Panc1 (cell line): Measurements from ENCODE around the gene CNPPD1. TPM values are rescaled to one million over a fixed set of nuclear protein-coding genes. Genes with fewer than 3 reads are reported as not detected.

ENCODE experiments used
- ATAC-seq: fragments of 200-7000 bp; cut with Tn5 transposase; 2 replicates; pipeline ENCODE4 v1.9.1; 2020; ENCODE audit warnings: mild to moderate bottlenecking, moderate library complexity
- BruUV-seq: library from RNA; stranded (reverse); fragments of 400-500 nt; replicated peaks from 2 replicates; lab custom pipeline; 2021; lab: Mats Ljungman, UMichigan
- CTCF ChIA-PET: fragments of 300-600 bp; sonication (Branson Sonifier 250); formaldehyde crosslinking; loops from one replicate; lab custom pipeline; 2022; ENCODE audit warnings: antibody characterized with exemption; lab: Charles Lee
- POLR2A ChIA-PET: fragments of 300-600 bp; sonication (Branson Sonifier 250); formaldehyde crosslinking; loops from one replicate; lab custom pipeline; 2022; ENCODE audit warnings: antibody characterized with exemption; lab: Charles Lee
- DNase-seq: peaks from one replicate; pipeline ENCODE4 v3.0.0-alpha.2; 2010; ENCODE audit warnings: low read depth, low spot score
- H3K27ac ChIP-seq: 2 replicates; pipeline ENCODE4 v1.5.1; 2011; ENCODE audit warnings: mild to moderate bottlenecking, low read length, inconsistent platforms
- H3K27me3 ChIP-seq: fragments of 200-500 bp; sonication (Bioruptor generic); 2 replicates; pipeline ENCODE4 v1.6.0; 2014; ENCODE audit warnings: low read length, inconsistent platforms; ENCODE audit not compliant: control insufficient read depth, insufficient read depth
- H3K36me3 ChIP-seq: fragments of 200-500 bp; sonication (Bioruptor generic); 2 replicates; pipeline ENCODE4 v1.5.1; 2014; ENCODE audit warnings: inconsistent platforms, mild to moderate bottlenecking, low read length, moderate library complexity; ENCODE audit not compliant: control insufficient read depth, insufficient read depth
- H3K4me1 ChIP-seq: 2 replicates; pipeline ENCODE4 v1.5.1; 2011; ENCODE audit warnings: inconsistent platforms, mild to moderate bottlenecking, low read length, moderate library complexity; ENCODE audit not compliant: control insufficient read depth, insufficient read depth
- H3K4me3 ChIP-seq, 2 experiments: 2 replicates each; pipeline ENCODE4 v1.5.1; 2011 to 2012; ENCODE audit warnings: low read depth in 2 of 2, low read length in 2 of 2, mild to moderate bottlenecking in 2 of 2, inconsistent platforms in 1 of 2, moderate library complexity in 1 of 2
- H3K9me3 ChIP-seq: fragments of 200-500 bp; sonication (Bioruptor generic); 2 replicates; pipeline ENCODE4 v1.5.1; 2014; ENCODE audit warnings: low read depth, mild to moderate bottlenecking, inconsistent platforms, low read length, moderate library complexity; ENCODE audit not compliant: control insufficient read depth, insufficient read depth
- POLR2AphosphoS5 ChIP-seq: IDR thresholded peaks from 2 replicates; pipeline ENCODE4 v1.6.1; 2012; ENCODE audit warnings: mild to moderate bottlenecking, low read depth, low read length, moderate library complexity
- SIN3A ChIP-seq: IDR thresholded peaks from 2 replicates; pipeline ENCODE4 v1.6.1; 2012; ENCODE audit warnings: low read depth, mild to moderate bottlenecking, low read length, moderate library complexity, borderline replicate concordance; ENCODE audit not compliant: insufficient read depth
- TCF7L2 ChIP-seq: IDR thresholded peaks from 2 replicates; pipeline ENCODE4 v1.6.1; 2011; ENCODE audit warnings: mild to moderate bottlenecking, low read depth, low read length, inconsistent platforms
- in situ Hi-C: cut with HindIII; loops from 2 replicates; pipeline ENCODE4 v1.10.0; 2016; ENCODE audit warnings: low sequenced_read_pairs, low pct_unique_long_range_greater_than_20kb
- intact Hi-C: fragments of 100-400 bp; cut with micrococcal nuclease; formaldehyde crosslinking; loops from one replicate; pipeline ENCODE4 v1.10.0; 2022; ENCODE audit not compliant: unreplicated experiment
- total RNA-seq: library from RNA; stranded (reverse); gene quantifications from one replicate; pipeline ENCODE4 v1.2.1, GENCODE V29; 2021; ENCODE audit not compliant: unreplicated experiment
- TF ChIP-seq, protein P1 (sequence below), 2 experiments: IDR thresholded peaks; 2 replicates each; pipeline ENCODE4 v1.6.1; 2011 to 2012; ENCODE audit warnings: low read depth in 2 of 2, control low read depth in 1 of 2, low read length in 1 of 2, mild to moderate bottlenecking in 1 of 2, moderate library complexity in 1 of 2; ENCODE audit not compliant: insufficient read depth in 1 of 2
- TF ChIP-seq, protein P2 (sequence below): fragments of 450-650 bp; IDR thresholded peaks from 2 replicates; pipeline ENCODE4 v1.5.1; 2017; ENCODE audit warnings: mild to moderate bottlenecking

The CNPPD1 gene
- total RNA-seq, 1 experiment from 2014 or later: 55.7 TPM

DNA sequence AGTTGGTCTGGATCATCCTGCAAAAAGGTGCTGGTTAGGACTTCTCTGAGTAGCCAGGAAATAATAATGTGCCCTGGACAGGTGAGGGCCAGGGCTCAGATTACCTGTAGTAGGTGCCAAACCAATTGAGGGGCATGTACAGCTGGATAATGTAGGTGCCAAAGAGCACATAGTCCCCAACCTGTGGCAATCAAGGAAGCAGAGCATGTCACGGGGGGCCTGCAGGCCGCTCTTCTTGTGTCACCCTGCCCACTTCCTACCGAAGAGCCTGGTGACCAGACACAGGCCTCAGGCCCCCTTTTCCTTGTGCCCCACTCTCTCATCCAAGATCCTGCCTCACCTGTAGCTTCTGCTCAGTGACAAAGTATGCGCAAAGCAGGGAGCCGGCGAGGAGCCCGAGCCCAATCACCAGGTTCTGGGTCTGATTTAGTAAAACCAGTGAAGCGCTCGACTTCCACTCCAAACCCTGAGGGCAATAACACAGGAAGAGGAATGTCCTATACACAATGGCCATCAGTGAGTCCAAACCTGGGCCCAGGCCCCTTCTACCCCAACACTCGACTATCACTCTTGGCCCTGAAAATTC is 36.9 kb upstream of the CNPPD1 start:
- intact Hi-C loops: loop anchor here (10.0 kb wide), 1 partner anchor 49 kb away; the partner anchor contains the start of gene NHEJ1
- no peak for DNase-seq
- Histone ChIP-seq H3K27me3 (no peaks in the 10 kb centered on the region), H3K27ac (no peak overlapping the region), H3K9me3 (no peaks in the 10 kb centered on the region), H3K36me3 (0 out of 2 replicates have a peak, but pooled peaks cover 2% of the 10 kb centered on the region), H3K4me1 (peaks cover 5% of the 10 kb centered on the region; the same call in 1 of the 2 replicates), H3K4me3 (no peak overlapping the region)
- in situ Hi-C loops: no loop called here
- ChIA-PET CTCF (no interaction called here), POLR2A (no interaction called here)
- ATAC-seq: no peak
- TF ChIP-seq, protein P1, sequence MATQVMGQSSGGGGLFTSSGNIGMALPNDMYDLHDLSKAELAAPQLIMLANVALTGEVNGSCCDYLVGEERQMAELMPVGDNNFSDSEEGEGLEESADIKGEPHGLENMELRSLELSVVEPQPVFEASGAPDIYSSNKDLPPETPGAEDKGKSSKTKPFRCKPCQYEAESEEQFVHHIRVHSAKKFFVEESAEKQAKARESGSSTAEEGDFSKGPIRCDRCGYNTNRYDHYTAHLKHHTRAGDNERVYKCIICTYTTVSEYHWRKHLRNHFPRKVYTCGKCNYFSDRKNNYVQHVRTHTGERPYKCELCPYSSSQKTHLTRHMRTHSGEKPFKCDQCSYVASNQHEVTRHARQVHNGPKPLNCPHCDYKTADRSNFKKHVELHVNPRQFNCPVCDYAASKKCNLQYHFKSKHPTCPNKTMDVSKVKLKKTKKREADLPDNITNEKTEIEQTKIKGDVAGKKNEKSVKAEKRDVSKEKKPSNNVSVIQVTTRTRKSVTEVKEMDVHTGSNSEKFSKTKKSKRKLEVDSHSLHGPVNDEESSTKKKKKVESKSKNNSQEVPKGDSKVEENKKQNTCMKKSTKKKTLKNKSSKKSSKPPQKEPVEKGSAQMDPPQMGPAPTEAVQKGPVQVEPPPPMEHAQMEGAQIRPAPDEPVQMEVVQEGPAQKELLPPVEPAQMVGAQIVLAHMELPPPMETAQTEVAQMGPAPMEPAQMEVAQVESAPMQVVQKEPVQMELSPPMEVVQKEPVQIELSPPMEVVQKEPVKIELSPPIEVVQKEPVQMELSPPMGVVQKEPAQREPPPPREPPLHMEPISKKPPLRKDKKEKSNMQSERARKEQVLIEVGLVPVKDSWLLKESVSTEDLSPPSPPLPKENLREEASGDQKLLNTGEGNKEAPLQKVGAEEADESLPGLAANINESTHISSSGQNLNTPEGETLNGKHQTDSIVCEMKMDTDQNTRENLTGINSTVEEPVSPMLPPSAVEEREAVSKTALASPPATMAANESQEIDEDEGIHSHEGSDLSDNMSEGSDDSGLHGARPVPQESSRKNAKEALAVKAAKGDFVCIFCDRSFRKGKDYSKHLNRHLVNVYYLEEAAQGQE (IDR thresholded peaks at IDR 0.05; ENCODE audit: insufficient read depth in 1 of 2, low read depth in 2 of 2, low read length in 1 of 2): no peak
- no peak for TF ChIP-seq SIN3A
- no peak for TF ChIP-seq POLR2AphosphoS5
- no peak for TF ChIP-seq TCF7L2
- TF ChIP-seq, protein P2, sequence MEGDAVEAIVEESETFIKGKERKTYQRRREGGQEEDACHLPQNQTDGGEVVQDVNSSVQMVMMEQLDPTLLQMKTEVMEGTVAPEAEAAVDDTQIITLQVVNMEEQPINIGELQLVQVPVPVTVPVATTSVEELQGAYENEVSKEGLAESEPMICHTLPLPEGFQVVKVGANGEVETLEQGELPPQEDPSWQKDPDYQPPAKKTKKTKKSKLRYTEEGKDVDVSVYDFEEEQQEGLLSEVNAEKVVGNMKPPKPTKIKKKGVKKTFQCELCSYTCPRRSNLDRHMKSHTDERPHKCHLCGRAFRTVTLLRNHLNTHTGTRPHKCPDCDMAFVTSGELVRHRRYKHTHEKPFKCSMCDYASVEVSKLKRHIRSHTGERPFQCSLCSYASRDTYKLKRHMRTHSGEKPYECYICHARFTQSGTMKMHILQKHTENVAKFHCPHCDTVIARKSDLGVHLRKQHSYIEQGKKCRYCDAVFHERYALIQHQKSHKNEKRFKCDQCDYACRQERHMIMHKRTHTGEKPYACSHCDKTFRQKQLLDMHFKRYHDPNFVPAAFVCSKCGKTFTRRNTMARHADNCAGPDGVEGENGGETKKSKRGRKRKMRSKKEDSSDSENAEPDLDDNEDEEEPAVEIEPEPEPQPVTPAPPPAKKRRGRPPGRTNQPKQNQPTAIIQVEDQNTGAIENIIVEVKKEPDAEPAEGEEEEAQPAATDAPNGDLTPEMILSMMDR: no peak
- BruUV-seq: no TSS peak

DNA sequence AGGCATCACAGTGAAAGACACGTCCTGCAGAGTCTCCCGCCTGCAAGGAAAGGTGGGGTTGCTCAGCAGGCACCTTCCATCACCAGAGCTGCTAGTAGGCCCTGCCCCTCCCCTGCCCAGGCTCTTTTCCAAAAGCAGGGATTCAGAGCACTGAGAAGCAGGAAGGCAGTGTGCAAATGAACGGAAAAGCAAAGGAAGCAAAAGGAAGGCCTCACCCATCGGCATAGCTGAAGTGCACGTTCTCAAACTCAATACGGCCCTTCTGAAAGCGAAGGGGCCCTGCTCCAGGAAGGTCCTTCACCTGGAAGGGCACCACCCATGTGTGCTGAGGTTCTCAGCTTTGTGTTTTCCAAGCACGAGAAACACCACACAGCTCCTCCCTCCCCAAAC is 36.3 kb upstream of the CNPPD1 start:
- ChIA-PET POLR2A (no interaction called here), CTCF (no interaction called here)
- no peak overlapping the region for H3K4me3 ChIP-seq
- intact Hi-C loops (loop anchor here (10.0 kb wide), 1 partner anchor 48 kb away; the partner anchor contains the start of gene NHEJ1), in situ Hi-C loops (no loop called here)
- H3K27ac ChIP-seq: no peak overlapping the region
- BruUV-seq: no TSS peak
- no peak for TF ChIP-seq POLR2AphosphoS5
- TF ChIP-seq, protein P1 (IDR thresholded peaks at IDR 0.05; ENCODE audit: insufficient read depth in 1 of 2, low read depth in 2 of 2, low read length in 1 of 2): no peak
- no peak for TF ChIP-seq TCF7L2
- TF ChIP-seq SIN3A: no peak
- TF ChIP-seq, protein P2: no peak
- peaks cover 8% of the 10 kb centered on the region for H3K4me1 ChIP-seq
- H3K9me3 ChIP-seq: no peaks in the 10 kb centered on the region
- DNase-seq (no peak), ATAC-seq (no peak)
- H3K27me3 ChIP-seq: no peaks in the 10 kb centered on the region
- H3K36me3 ChIP-seq: 0 out of 2 replicates have a peak, but pooled peaks cover 4% of the 10 kb centered on the region
